GM21528 (cell line): ENCODE measurements around the gene TAF1B.

Experiments used
- ATAC-seq: cut with Tn5 transposase; IDR thresholded peaks from one replicate; pipeline ENCODE4 v1.9.1; 2021; ENCODE audit warnings: mild to moderate bottlenecking, moderate library complexity; ENCODE audit not compliant: unreplicated experiment, low FRiP score

TAF1B gene

DNA sequence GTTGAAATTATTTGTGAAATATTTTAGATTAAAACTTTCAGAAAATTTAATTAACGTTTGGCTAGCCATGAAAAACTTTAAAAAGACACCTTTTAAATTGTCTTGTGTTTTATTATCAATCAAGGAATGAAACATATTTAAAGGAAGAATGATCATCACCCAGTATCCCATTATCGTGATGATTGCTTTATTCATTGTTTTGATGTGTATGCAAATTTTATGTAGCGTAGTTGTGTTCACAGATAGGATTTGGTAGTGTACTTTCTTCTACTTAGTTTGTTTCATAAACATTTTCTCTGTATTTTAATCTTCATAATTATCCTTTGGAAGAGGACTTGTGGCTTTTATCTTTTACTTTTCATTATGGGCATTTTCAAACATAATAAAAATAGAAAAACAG, 116.0 kb downstream of the TAF1B start:
- no peak for ATAC-seq

DNA sequence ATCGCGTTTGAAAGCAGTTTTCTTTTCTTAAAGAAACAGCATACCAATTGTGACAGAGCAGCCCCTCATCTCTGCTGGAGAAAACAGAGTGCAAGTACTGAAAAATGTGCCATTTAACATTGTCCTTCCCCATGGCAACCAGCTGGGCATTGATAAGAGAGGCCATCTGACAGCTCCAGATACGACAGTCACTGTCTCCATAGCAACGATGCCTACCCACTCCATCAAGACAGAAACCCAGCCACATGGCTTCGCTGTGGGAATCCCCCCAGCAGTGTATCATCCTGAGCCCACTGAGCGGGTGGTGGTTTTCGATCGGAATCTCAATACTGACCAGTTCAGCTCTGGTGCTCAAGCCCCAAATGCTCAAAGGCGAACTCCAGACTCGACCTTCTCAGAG, 117.7 kb downstream of the TAF1B start:
- no peak for ATAC-seq

DNA sequence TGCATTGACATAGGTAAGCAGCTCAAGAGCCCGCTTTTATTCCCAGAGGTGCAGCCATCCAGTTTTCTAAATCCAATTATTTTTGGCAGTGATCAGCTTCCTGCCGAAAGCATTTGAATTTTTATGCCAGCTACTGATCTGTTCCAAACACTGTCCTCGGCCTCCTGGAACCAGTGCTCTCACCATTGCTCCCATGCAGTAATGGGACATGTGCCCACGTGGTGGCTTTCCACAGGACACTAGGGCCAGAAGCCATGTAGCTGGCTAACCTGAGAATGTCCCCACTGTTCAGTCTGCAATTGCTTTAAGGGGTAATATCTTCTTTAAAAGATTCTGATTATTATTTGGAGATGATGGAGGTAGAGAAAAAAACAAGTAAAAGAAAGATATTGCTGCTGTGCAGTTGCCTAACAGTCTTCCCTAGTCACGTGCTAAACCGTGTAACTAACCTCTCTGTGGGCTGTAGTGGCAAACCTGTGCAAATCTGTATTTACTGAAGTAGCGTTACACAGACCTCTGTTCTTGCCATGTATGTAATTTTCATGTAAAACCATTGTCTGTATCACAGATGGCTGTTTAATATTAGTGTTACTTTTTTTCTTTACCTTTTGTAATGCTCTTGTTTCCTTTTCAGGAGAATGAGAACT, 121.2 kb downstream of the TAF1B start:
- no peak for ATAC-seq

DNA sequence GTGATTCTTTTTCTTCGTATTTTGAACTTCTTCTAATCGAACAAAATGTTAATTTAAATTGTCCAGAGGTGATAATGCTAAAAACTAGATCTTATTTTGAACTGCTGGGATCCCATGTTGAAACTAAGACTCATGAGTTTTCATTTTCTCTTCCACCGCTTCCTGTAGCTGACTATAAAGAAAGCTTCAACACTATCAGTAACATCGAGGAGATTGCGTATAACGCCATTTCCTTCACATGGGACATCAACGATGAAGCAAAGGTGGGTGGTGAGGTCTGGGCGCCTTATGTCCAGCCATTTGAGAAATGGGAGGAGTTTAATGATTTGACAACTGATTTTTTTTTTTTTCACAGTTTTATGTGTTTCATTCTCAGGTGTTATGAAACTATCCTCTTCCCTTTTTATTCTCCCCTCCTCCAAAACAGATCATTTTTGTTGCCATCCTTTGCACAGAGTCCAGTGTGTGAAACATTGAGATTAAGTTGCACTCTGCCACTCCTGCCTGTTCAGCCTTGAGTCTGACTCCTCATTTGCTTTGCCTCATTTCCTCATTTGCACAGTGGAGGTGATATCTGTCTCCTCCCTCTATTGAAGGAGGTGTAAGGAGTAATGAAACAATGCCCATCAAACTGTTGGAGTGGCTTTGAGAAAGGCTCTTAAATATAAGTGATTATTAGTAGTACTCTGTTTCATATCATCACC, 122.0 kb downstream of the TAF1B start:
- no peak for ATAC-seq

DNA sequence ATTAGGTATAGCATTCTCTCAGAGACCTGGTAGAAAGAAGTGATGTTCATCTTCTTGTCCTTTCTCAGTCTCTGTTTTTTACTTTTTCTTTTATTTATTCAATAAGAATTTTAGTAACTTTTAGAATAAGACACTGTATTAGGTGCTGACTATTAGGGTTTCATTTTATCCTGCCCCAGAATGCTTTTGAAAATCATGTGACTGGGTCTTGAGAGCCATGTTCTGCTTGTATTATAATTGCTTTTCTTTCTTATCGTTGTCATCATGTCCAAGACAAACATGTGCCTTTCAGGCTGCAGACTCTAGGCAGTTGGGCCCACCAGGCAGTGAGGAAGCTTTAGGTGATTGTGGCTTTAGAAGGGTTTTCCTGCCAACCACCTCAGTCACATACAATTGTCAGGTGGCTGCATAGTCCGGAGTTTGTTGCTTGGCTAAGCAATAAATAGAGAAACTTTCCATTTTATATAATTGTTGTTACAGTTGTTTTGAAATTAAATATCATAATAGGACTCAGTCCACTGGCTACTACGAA, 123.3 kb downstream of the TAF1B start:
- ATAC-seq = no peak

DNA sequence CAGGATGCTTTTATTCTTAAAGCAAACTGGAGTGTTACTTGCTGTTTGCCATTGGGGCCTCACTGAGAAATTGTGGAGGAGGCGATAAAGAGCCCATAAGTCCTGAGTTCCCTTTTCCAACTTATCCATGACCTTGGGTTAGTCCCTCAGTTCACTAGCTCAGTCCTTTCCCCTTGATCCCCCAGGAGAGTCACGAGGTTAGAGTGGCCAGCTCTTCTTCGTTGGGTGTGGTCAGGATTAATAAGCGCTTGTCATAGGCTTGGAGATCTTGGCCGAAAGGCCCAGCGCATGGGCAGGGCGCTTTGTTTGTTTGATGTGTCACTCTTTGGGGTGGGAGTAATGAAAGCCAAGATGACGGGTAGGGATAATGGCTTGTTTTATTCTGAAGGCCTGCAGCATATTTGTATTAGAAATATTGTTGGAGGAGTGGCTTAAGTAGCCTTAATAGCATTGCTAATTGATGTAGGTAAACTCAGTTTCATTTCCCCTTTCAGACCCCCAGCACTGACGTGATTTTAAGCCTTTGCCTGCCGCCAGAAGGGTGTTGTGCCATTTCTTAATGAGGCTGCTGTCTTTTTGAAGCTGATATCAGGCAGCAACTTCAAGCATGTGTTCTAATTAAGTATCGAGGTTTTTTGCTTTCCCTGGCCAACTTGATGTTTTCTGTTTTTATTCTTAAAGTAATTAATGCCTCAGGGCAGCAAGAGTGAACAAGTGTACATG, 123.9 kb downstream of the TAF1B start:
- ATAC-seq = peak; percentile 67

DNA sequence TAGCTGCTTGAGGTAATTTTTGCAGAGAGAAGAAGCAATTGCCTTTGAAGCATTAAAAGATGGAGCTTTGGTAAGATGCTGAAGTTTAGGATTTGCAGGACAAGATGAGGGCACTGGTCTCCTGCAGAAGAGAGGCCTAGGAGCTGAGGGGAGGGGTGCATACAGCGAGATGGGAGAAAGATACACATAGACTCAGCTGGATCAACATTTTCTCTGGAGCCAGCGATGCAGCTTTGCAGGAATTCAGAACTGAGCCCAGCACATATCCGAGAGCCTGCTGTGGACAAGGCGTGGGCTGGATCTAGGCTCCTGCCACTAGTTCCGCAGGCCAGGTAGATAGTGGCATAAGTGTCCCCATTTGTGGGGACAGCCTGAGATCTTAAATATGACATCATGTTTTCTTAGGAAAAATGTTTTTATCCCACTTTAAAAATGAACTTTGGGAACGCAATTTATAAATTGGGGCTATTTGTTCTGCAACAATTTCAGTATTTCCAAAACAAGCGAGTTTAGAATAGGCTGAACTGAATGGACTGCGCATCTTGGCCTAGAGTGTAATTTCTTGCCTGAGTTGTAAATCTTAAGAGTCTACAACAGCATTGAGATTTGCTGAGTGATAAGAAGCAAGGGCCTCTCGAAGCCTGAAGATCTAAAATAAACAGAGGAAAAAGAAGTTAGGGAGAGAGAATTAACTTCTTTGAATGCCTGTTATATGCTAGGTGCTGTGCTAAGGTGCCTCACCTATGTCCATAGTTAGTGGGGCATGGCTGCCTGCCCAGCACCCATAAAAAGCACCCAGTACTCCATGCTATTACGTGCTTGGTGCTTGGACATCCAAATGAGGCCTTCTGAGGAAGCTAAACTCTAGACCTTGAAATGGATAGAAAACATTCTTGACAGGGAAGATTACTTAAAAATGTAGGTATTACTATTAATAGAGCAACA, 125.6 kb downstream of the TAF1B start:
- no peak for ATAC-seq

DNA sequence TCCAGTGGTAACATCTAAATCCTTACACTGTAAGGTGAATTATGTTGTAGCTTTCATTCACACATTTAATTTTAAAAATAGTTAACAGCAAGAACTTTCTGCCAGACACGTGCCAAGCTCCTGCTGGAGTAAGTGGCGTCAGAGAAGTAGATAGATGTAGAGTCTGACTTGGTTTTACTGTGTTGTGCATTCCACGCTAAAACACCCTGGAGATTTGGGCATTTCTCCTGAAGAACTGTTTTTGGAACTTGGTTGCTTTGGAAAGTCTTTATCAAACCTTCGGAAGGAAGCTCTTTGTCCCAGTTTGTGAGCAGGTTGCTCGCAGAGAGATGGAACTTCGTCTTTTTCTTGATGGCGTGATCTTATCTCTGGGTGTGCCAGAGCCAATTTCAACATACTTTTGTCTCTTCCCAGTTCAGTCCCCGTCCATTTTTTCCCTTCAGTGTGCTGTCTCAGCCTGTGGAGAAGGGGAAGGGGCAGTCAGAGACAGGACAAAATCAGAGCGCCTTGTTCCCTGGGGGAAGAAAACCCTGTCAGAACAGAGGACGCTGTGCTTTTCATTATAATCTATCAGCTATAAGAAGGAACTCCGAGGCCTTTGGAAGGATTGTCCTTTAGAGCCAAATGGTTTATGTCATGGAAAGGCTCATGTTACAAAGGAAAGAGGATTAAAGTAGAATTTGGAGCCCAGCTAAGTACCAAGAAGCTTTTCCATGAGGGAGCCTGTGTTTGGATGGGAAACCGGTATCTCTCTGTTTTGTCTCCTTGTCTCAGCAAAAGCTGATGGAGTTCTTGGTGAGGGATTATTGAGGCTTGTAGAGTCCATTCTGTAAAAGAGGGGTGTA, 127.1 kb downstream of the TAF1B start:
- ATAC-seq = no peak

DNA sequence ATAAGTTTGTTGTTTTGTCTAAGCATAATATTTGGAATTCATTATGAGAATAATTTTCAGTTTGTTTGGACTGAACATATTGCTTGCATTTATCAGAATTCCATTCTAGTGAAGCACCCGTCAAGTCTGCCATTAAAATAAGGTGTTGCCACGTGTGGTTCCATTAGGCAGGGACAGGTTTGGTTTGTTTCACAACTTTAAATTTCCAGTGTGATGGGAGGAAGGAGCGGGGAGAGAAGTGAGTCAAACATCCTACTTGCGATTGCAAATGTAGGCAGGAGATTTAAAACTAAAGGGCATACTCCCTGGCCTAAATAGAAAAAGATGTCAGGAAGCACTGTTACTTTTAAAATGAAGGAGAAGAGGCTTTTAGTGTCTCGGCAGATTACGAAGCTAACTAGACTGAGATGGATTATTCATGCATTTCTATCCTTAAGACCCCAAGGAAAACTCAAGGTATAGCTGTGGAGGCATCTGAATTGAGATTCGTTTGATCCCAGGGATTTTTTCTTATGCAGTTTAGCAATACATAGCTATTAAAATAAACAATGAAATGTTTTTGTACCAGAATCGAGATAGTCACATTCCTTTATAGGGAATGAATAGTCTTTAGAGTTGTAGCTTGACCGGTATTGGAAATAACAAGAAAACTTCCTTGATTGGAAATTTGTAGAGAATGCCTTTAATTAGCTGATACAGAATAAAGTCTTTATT, 128.0 kb downstream of the TAF1B start:
- no peak for ATAC-seq

DNA sequence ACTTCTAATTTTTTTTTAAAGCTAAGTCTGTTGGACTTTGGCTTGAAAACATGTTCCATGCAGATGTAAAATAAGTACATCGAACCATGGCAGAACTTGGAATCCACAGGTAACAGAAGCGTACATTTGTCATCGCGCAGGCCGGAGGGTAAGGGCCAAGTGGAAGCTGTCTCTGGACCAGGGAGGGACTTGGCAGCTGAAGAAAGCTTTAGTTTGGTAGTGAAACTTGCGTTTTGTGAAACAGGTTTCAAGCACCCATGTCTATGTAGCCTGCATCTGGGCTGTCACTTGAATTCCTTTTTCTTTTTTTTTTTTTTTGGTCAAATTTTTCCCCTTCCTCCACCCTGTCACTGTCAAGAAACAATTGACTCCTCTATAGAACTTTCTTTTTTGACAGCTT, 128.6 kb downstream of the TAF1B start:
- ATAC-seq = no peak

DNA sequence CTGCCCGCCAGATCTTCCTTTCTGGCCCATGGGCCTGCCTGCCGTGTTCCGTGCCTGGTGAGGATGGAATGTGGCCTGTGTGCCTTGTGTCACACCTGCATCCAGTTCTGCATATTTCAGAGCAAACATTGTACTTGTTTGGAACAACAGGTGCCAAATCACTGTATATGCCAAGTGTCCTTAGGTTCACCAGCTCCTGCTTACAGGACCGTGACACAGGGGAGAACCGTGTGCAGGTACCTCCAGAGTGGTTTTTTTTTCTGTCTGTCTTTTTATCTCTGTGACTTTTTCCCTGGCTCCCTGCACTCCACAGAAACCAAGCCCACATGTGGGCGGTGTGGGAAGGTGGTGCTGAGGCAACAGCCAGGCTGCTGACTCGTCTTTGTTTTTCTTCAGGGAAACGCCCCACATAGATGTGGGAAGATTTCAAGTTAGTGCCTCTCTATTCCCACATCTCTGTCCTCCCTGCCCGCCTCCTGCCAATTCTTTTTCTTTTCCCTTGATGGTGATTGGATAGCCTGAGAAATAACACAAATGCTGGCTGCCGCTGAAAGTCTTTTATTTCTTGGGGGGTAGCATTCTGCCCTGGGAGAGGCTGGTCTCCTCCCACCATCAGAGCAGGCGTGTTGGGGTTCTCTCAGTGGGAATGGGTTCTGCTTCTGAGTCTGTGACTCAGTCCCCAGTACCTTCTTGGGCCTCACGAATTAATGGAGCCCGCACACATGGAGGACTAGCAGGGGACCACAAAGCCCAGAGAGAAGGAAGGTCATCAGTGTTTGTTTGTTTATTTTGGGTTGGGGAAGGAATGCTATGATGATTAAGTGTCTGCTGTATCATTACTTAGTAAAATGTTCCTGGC, 129.6 kb downstream of the TAF1B start:
- no peak for ATAC-seq

DNA sequence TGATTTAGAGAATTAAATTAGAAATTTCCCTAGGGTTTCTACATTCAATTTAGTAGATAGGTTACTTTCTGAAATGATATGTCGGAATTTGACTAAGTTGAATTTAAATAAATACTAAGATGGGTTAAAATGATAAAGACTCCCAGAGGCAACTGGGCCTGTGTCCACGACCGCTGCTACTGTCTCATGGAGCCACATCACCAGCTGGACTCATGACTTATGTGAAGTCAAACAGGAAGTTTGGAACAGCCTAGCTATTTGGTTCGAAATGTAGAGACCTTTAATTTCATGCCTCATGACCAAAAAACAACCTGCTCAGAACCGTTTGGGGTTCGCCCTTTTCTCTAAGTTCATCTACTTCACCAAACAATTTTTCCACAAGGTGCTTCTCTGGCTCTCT, 130.4 kb downstream of the TAF1B start:
- ATAC-seq = no peak

DNA sequence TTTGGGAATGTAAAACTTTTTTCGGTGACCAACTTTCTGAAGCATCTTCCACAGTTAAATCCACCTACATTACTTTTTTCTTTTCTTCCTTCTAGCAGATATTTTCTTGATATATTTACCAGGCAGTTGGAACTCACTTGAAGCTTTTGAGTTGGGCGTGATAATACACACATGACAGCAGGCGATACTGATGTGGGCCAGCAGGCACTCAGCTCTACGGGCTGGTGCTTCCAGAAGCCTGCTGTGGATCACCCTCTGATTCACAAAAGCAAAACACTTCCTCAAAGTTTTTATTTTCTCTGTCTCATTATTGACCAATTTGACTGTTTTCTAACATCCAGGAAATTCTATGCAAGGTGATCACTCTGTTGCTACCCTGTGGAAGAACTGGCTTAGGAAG, 131.1 kb downstream of the TAF1B start:
- no peak for ATAC-seq

DNA sequence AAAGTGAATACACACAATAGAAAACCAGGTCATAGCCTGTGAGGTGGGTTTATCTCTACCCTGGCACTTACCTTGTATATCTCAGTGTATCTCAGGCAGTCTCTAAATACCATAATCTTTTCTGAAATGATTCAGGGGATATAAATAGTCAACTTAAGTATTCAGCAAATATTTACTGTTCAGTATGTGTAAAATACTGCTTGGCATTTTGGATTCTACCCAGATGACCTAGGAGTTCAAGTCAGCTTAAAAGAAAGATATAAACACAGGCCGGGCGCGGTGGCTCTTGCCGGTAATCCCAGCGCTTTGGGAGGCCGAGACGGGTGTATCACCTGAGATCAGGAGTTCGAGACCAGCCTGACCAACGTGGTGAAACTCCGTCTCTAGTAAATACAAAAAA, 132.1 kb downstream of the TAF1B start:
- ATAC-seq = no peak

DNA sequence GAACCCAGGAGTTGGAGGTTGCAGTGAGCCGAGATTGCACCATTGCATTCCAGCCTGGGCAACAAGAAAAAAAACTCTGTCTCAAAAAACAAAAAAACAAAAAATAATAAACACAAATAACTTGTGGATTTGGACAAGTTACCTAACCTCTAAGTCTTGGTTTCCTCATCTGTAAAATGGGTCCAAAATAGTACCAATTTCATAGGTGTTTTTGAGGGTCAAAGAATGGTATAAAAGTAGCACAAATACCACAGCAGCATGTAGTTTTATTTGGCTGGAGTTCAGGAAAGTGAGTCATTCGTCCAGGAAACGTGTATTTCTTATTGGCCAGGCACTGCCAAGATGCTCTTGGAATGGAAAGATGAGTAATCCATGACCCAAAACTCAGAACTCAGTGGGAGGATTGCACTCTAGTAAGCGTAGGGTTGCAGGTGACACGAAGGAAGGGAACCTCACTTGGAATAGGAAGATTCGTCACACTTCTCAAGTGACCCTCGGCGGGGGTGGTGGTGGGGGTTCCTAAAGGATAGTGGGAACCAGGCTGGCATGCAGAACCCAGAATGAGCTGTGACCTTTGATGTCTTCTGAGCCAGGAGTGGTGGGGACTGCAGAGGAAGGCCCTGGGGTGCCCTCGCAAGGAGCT, 132.7 kb downstream of the TAF1B start:
- no peak for ATAC-seq

DNA sequence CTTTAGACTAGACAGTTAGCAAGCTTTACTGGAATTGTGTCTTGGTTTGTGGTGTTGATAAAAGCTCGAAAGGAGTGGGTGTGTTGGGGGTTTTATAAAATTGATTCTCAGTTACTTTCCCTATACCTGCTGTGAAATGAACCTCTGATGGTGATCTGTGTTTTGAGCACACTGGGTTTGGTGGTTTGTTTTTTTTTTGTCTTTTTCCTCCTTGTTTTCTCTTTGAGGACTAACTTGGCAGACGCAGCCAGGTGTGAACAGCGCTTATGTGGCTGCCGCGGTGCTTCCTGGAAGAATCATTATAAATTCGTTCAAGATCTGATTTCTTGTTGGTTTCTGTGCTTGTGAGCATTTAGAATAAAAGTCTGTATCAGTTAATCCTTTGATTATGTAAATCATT, 136.7 kb downstream of the TAF1B start:
- ATAC-seq = no peak

DNA sequence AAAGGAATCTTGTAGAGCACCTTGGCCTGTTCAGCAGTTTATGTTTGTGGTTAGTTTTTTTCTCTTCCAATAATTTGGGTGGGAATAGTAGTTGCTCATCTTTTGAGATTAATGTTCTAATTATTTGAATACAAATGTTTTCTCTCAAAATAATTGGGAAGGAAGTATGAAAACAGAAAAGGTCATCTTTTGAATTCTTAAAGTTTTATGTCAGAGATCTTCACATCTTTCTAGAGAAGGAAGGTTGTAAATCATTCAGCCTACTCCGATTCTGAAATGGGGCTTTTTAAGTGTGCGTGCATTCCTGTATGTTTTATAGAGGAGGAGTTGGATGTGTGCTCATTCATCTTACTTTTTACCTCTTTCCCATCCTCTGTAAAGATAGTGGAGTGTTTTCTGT, 137.2 kb downstream of the TAF1B start:
- no peak for ATAC-seq

DNA sequence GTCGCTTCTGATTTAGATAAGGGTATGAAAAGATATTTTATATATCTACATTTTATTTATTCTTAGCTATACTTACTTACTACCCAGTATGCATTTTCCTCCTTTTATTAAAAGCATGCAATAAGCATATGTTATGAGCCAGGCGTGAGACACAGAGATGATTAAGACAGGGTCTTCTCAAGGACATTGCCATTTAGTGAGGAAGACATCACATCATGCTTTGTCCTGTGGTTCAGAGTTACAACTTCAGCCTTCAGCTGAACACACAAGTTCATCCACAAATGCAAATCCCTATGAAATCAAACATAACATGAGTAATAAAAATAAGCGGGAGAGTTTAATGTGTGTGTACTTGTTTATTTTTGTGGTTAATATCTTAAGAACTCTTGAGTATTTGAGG, 138.4 kb downstream of the TAF1B start:
- ATAC-seq = no peak
